GM19193 (cell line): Measurements from ENCODE around the gene FAM117B.

ENCODE experiments used
- POLR2A ChIP-seq: IDR thresholded peaks from 4 replicates; pipeline ENCODE4 v1.6.1; 2011; ENCODE audit not compliant: insufficient read depth, insufficient read length; ENCODE audit errors: extremely low read depth

FAM117B gene

DNA sequence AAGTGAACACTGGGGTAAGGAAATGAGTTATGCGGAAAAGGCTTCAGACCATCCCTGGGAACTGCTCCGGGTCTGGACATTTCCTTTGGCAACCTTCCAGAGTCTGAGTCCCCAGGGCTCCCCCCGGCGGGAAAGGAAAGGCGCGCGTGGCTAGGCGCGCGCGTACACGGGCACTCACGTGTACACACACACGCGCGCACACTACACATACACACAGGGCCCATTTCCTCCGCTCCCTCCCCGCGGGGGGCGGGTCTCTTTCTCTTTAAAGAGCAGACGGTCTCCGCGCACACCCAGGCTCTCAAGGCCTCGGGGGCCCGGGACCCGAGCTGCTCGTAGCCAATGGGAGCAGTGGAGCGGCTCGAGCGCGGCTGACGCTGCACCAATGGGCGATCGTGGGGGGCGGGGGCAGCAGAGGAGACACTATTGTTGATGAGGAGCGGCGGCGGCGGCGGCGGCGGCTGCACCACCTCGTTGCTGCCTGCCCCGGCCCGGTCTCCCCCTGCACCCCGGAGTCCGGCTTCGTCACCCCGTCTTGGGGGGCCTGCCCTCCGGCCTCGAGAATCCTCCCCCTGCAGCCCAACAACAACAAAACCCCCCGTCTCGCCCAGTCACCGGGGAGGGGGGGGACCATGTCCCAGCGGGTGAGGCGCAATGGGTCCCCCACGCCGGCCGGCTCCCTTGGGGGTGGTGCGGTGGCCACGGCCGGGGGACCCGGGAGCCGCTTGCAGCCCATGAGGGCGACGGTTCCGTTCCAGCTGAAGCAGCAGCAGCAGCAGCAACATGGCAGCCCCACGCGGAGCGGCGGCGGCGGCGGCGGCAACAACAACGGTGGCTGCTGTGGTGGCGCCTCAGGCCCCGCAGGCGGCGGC lies at the start of gene FAM117B:
Gene FAM117B (plus strand): TSS at position 414 of the 872 bp plus-strand sequence. CDS start 219 bp downstream, at position 633.
- peak; percentile 62 for TF ChIP-seq POLR2A

DNA sequence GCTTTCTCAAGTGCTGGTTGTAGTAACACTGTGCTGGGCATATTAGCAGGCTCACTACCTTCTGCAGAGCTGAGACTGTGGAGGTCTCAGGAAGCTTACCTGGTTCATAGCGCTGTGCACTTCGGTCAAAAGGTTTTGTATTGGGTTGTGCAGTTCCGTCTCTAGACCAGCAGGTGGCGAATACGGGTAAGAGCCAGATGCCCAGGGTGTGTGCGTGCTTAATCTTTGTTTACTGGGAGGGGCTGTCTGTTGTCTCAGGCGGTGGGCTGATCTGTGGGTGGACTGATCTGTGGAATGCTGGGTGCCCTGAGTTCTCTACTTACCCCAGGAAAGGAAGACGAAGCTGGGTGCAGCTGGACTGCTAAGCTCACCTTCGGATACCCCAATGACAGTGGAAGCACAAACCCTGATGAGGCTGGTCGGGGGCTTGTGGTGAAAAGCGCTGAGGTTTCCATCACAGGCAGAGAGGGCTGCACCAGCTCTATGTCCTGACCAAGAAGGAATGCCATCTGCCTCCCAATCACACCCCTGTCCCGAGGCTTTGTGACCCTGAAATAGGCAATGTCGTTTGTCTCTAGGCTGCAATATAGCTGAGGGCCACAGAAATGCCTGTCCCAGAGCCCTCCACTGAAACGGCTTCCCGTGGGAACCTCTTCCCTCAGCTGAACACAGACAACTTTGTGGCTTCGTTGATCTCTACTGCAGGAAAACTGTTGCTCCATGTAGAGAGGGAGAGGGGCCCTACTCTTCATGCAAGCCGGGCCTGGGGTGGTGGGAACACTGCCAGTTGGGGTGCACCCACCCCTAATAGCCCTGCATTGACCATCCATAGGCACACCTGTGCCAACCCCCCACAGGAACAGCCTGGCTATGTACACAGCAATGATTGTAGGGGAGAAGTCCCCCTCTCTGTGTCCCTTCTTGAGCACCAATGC lies 45.9 kb upstream of the FAM117B start:
- no peak for TF ChIP-seq POLR2A

DNA sequence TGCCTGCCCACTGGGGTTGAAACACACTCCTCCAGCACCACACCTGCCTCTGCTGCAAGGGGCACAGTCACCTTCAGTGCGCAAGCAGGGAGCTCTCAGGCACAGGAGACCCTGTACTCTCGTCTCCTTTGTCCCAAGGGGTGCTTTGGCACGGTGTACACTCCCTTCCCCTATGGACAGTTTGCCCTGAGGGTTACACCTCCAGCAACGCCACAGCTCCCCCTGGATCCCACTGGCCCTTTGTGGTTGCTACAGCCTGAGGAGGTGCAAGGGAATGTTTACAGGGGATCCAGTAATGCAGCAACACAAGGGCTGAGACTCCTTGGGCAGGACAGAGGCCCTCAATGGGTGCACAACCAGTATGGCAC lies 45.2 kb upstream of the FAM117B start:
- TF ChIP-seq POLR2A, result no peak

DNA sequence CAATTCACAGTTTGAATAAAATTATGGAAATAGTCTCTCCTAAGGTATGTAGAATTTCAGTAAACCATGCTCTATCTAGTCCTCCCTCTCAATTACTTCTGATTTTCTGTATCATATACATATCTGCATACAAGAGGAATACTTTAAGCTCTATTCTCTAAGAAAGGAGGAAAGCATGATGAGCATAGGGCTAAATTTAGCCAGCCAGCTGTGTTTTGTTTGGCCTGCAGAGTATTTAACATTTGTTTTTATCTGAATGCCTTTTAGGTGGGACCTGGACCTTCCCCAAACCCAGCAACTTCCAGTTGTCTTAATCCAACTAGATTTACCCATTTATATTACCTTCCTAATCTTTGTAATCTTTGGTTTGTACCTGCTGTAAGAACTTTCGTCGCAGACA lies 42.2 kb upstream of the FAM117B start:
- no peak for TF ChIP-seq POLR2A

DNA sequence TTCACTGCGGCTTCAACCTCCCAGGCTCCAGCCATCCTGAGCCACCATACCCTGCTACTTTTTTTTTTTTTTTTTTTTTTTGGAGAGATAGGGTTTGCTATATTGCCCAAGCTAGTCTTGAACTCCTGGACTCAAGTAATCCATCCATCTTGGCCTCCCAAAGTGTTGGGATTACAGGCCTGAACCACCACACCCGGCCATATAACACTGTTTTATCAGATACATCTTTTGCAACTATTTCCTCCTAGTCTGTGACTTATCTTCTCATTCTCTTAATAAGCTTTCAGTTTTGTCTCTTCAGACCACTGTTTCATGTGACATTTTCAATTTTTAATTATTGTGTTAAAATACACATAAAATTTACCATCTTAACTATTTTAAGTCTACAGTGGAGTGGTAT lies 35.7 kb upstream of the FAM117B start:
- TF ChIP-seq POLR2A, result no peak

DNA sequence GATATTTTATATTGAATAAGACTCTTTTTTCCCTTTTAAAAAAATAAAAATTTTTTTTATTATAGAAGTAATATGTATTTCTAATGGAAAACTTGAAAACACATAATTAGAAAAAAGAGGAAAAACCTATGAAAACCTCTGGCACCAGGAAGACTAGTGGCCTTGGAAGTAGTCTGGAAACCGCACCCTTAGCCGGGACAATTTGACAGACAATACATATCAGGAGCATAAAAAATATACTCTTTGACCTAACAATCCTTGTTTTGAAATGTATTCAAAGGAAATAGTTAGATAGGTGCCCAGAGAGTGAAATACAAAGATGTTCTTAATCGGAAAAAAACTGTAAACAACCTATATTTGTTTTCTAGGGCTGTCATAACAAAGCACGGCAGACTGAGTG lies 34.9 kb upstream of the FAM117B start:
- TF ChIP-seq POLR2A, result no peak

DNA sequence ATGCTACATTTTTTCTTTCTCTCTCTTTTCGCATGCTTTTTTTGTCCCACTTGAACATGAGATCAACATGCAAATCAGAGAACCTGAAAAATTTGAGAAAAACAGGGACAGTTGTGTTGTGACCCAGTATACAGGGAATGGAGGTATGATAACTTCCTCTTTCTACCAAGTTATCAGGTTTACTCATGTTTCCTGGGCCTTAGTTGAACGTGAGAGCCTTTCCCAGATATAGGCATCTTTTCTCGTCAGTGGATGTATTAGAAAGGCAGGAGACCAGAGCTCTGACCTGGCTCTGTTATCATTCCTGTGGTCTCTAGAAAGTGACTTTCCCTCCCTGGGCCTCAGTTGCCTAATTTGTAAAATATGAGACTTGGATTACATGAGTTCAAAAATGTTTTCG lies 30.1 kb upstream of the FAM117B start:
- TF ChIP-seq POLR2A, result no peak

DNA sequence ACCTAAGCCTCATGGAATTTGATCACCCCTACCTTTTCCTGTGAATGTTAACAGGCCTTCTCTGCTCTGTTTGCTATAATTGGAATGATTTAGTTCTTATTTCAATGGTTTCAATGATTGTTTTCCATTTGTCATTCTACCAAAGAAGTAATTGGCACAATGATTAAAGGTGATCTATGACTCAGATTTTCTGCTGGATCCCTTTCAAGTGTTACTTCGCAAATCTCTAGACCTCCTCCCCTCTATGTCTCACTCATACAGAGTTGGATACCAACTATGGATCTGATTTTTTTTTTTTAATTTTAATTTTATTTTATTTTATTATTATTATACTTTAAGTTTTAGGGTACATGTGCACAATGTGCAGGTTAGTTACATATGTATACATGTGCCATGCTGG lies 29.6 kb upstream of the FAM117B start:
- no peak for TF ChIP-seq POLR2A

DNA sequence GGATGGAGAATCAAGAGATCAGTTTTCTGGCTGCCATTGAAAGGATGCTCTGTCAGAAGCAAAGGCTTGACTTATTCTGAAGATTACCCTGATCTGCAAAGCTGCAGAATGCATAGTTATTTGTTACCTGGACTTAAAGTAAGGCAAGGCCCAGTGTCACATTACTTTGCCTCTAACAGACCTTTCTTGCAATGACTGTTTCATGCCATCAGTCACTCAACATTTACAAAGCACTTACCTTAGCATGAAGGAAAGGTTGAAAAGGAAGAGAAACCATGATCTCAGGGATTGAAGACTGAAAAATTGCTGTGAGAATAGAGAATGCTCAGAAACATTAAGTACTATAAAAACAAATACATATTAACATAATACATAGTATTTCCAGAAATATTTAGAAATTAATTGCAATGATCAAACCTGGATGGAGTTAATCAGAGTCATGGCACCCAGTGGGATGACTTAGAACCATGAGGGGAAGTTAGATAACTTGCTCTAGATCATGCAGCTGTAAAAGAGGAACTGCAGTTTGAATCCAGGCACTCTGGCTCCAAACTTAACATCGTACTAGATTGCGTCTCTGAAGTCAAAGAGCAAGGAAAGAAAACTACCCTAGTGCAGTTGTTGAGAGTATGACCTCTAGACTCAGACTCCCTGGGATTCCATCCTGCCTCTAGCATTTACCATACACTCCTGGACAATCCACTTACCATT lies 26.5 kb upstream of the FAM117B start:
- no peak for TF ChIP-seq POLR2A

DNA sequence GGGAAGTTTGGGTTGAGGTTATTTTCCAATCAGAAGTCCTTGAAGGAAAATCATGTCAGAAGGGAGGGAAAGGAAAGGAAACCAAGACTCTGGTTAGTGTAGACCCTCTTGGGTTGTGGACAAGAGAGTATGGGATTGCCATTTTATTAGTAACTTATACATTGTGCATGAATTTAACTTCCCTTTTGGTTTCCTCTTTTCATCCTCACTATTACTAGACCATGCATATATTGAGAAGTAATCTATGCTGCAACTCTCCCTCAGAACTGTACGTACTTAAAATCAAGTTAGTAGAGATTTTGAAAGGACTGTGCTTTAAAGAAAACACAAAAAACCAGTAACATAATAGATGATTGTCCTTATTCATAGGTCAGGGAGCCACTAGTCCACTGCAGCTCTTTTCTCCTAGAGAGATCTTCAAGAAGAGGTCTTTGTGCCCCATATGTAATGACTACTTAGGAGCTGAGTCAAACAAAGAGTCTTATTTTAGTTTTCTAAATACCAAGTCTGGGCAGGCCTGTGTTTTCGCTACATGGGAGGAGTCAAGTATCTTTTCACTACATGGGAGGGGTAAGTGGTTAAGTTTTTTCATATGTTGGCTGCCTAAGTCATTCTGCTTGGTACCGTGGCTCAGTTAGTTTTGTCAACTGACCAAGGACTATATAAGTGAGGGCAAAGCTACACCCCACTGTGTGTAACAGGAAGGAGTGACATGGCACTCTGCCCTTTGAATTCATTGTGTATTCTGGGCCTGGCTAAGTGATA lies 25.2 kb upstream of the FAM117B start:
- no peak for TF ChIP-seq POLR2A

DNA sequence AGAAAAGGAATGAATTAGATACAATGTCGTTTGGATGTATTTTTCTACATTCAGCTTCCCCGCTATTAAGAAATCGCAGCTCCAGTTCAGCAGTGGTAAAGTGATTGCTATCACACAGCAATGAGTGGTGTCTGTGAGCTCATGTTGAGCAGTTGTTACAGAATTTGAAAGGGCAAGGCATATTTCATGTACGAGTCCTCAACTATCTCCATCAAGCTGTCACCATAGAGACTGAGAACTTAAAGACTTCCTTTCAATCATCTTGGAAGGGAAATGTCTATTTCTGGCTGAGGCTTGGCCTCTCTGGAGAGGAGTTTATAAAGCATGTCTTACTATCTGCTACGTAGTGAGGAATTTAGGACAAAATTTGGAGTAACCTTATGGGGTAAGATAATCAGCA lies 24.4 kb upstream of the FAM117B start:
- TF ChIP-seq POLR2A, result no peak

DNA sequence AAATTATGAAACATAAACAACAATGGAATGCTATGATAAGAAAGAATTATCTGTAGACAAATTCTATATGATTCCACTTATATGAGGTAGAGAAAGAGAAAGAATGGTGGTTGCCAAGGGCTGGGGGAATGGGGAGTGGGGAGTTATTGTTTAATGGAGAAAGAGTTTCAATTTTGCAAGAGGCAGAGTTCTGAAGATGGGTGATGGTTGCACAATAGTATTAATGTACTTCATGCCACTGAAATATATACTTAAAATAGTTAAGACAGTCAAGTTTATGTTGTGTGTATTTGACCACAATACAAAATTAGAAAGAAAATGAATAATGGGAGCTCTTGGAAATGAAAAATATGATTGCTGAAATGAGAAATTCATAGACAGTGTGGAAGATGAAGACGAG lies 22.6 kb upstream of the FAM117B start:
- TF ChIP-seq POLR2A, result no peak

DNA sequence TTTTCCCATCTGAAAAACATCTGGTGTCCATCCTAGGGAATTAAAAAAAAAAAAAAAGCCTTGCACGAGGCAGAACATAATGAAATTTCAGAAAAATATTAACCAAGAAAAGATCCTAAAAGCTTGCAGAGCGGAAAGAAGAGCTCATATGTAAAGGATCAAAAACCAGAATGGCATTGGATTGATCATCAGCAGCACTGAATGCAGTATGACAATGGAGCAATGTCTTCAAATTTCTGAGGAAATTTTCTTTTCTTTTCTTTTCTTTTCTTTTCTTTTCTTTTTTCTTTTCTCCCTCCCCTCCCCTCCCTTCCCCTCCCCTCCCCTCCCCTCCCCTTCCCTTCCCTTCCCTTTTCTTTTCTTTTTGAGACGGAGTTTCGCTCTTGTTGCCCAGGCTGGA lies 21.3 kb upstream of the FAM117B start:
- no peak for TF ChIP-seq POLR2A

DNA sequence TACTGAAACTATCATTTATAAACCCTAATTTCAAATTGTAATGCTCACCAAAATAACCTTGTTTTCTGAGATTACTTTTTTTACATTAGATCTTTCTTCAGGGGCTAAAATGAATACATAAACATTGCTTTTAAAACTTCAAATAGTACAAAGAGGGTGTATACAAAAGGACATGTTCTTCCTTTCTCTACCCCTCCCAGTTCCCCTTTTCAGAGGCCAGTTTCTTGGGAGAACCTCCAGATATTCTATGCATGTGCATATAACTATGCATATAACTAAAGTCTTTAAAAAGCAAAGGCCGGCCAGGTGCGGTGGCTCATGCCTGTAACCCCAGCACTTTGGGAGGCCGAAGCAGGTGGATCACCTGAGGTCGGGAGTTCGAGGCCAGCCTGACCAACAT lies 10.6 kb upstream of the FAM117B start:
- no peak for TF ChIP-seq POLR2A
